Smooth muscle cell of the coronary artery (primary cell): ENCODE data around the gene TMEM51. TPM values are rescaled to one million over a fixed set of nuclear protein-coding genes. Genes with fewer than 3 reads are reported as not detected.

Source experiments
- total RNA-seq: library from RNA; depleted of rRNA; stranded (reverse); fragments of >200 nt; gene quantifications from 2 replicates; pipeline ENCODE4 v1.2.3, GENCODE V29; 2014; ENCODE audit warnings: low replicate concordance

TMEM51 gene, protein sequence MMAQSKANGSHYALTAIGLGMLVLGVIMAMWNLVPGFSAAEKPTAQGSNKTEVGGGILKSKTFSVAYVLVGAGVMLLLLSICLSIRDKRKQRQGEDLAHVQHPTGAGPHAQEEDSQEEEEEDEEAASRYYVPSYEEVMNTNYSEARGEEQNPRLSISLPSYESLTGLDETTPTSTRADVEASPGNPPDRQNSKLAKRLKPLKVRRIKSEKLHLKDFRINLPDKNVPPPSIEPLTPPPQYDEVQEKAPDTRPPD
- 1.5 and 2.0 TPM in 2 replicates for total RNA-seq

DNA sequence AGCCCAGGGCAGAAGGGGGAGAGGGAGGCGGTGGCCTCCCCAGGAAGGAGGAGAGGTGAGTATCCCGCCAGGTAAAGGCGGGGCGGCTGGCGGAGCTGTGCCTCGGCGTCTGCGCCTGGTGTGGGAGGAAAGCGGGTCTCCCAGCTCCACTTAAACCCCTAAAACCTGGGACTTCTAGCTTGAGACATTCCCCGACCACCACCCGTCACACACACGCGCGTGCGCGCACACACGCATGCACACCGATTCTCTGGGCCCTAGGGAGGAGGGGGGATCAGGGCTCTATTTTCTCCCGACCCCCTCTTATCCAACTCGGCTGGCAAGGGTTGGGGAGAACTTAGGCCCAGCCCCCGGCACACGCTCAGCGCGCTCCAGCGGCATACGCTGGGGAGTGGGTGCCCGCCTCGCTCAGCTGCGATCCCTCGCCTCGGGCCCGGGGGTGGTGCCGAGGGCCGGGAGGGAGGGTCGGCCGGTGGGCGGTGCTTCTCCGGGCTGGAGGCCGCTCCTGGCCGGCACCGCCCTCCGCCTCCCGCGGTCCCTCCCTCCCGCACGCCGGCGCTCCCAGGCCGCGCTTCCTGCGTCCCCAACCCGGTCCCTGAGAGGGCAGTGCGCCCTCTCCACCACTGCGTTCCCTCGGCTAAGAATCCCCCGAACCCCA, at the start of gene TMEM51:
Gene TMEM51, plus strand, starts transcription at position 564 of the 658 bp plus-strand sequence. CDS start 61,341 bp downstream, outside the sequence.

GRCh38 chr1:15246960-15247614, 93.5 kb downstream of the TMEM51 start, which contains the start of gene FHAD1:
FHAD1 (plus strand) TSS chr1:15247223; CDS start chr1:15251785, 4,562 bp downstream.

Other genes starting within 250 kb of the TMEM51 start
- gene FHAD1, start 93.5 kb downstream of the TMEM51 start, total RNA-seq: 0.35 TPM in 1 of 2 replicates, not detected in the other